Neural cell (in vitro differentiated cells): ENCODE data around the gene QPCT. TPM values are rescaled to one million over a fixed set of nuclear protein-coding genes. Genes with fewer than 3 reads are reported as not detected.

Experiments
- H2AFZ ChIP-seq: fragments of 200-600, 300-800 bp; sonication (generic), shearing (Covaris generic); 2 replicates; pipeline ENCODE4 v1.6.0; 2014; ENCODE audit warnings: low read depth, mild to moderate bottlenecking, antibody characterized with exemption, low read length, moderate library complexity
- H3F3A ChIP-seq: fragments of 200-600 bp; shearing (Covaris generic); 2 replicates; pipeline ENCODE4 v1.6.1; 2016; ENCODE audit warnings: mild to moderate bottlenecking, moderate library complexity, mixed read lengths, antibody characterized with exemption, low read length; ENCODE audit not compliant: insufficient read depth, poor library complexity, severe bottlenecking
- H3K27ac ChIP-seq: fragments of 200-600, 300-800 bp; sonication (generic), shearing (Covaris generic); 2 replicates; pipeline ENCODE4 v1.5.1; 2014; ENCODE audit warnings: mild to moderate bottlenecking, low read length, moderate library complexity
- H3K27me3 ChIP-seq: fragments of 300-800, 200-600 bp; sonication (generic), shearing (Covaris generic); 2 replicates; pipeline ENCODE4 v1.6.0; 2014; ENCODE audit warnings: mild to moderate bottlenecking, low read depth, low read length, moderate library complexity; ENCODE audit not compliant: insufficient read depth
- H3K36me3 ChIP-seq: fragments of 300-800, 200-600 bp; sonication (generic), shearing (Covaris generic); 2 replicates; pipeline ENCODE4 v1.5.1; 2014; ENCODE audit warnings: mild to moderate bottlenecking, antibody characterized with exemption, low read length, moderate library complexity; ENCODE audit not compliant: insufficient read depth
- H3K4me2 ChIP-seq: fragments of 300-800, 200-600 bp; sonication (generic), shearing (Covaris generic); 2 replicates; pipeline ENCODE4 v1.6.0; 2014; ENCODE audit warnings: mild to moderate bottlenecking, low read length
- H3K4me3 ChIP-seq: fragments of 300-800, 200-600 bp; sonication (generic), shearing (Covaris generic); 2 replicates; pipeline ENCODE4 v1.5.1; 2014; ENCODE audit warnings: mild to moderate bottlenecking, low read length, moderate library complexity
- H3K79me2 ChIP-seq: fragments of 200-600 bp; shearing (Covaris generic); replicated peaks from 2 replicates; pipeline ENCODE4 v1.6.0; 2014; ENCODE audit warnings: mild to moderate bottlenecking, low read length, moderate library complexity; ENCODE audit not compliant: insufficient read depth
- H3K9ac ChIP-seq: fragments of 300-800, 200-600 bp; sonication (generic), shearing (Covaris generic); 2 replicates; pipeline ENCODE4 v1.6.1; 2016; ENCODE audit warnings: mild to moderate bottlenecking, low read length, mixed read lengths
- H3K9me2 ChIP-seq: fragments of 200-600 bp; shearing (Covaris generic); 2 replicates; pipeline ENCODE4 v1.6.1; 2016; ENCODE audit warnings: mild to moderate bottlenecking, low read length, mixed read lengths; ENCODE audit not compliant: insufficient read depth
- H3K9me3 ChIP-seq: fragments of 200-600, 300-800 bp; sonication (generic), shearing (Covaris generic); 2 replicates; pipeline ENCODE4 v1.6.1; 2016; ENCODE audit warnings: mild to moderate bottlenecking, mixed run types, low read length, moderate library complexity, mixed read lengths
- H4K20me1 ChIP-seq: fragments of 200-600 bp; shearing (Covaris generic); 2 replicates; pipeline ENCODE4 v1.6.1; 2016; ENCODE audit warnings: mild to moderate bottlenecking, mixed run types; ENCODE audit not compliant: insufficient read depth
- CTCF ChIP-seq: fragments of 450-650 bp; IDR thresholded peaks from 2 replicates; pipeline ENCODE4 v1.5.1; 2014; ENCODE audit warnings: antibody characterized with exemption, mild to moderate bottlenecking, moderate library complexity; ENCODE audit not compliant: poor library complexity, severe bottlenecking
- EP300 ChIP-seq: fragments of 450-650 bp; conservative IDR thresholded peaks from 2 replicates; pipeline ENCODE4 v1.6.1; 2014; ENCODE audit warnings: antibody characterized with exemption, mild to moderate bottlenecking, moderate library complexity; ENCODE audit not compliant: poor library complexity, severe bottlenecking
- EZH2 ChIP-seq: fragments of 200-600, 300-800 bp; shearing (Covaris generic), sonication (generic); IDR thresholded peaks from 2 replicates; pipeline ENCODE4 v1.6.1; 2014; ENCODE audit warnings: antibody characterized with exemption, low read length, borderline replicate concordance, mild to moderate bottlenecking; ENCODE audit not compliant: insufficient read depth, poor library complexity, severe bottlenecking
- MXI1 ChIP-seq: fragments of 450-650 bp; conservative IDR thresholded peaks from 2 replicates; pipeline ENCODE4 v1.6.1; 2014; ENCODE audit warnings: antibody characterized with exemption, mild to moderate bottlenecking; ENCODE audit not compliant: poor library complexity, severe bottlenecking
- POLR2AphosphoS5 ChIP-seq: IDR thresholded peaks from 2 replicates; pipeline ENCODE4 v1.6.1; 2012
- RAD21 ChIP-seq: fragments of 450-650 bp; conservative IDR thresholded peaks from 2 replicates; pipeline ENCODE4 v1.6.1; 2014; ENCODE audit warnings: antibody characterized with exemption, mild to moderate bottlenecking, moderate library complexity
- REST ChIP-seq: IDR thresholded peaks from 2 replicates; pipeline ENCODE4 v1.6.1; 2012; ENCODE audit warnings: borderline replicate concordance
- SMC3 ChIP-seq: fragments of 450-650 bp; conservative IDR thresholded peaks from 2 replicates; pipeline ENCODE4 v1.6.1; 2014; ENCODE audit warnings: antibody characterized with exemption, mild to moderate bottlenecking, moderate library complexity; ENCODE audit not compliant: poor library complexity
- TAF1 ChIP-seq: IDR thresholded peaks from 2 replicates; pipeline ENCODE4 v1.6.1; 2012; ENCODE audit warnings: low read depth
- polyA plus RNA-seq: library from polyadenylated mRNA; depleted of rRNA; stranded (reverse); fragments of >200 nt; gene quantifications from 2 replicates; pipeline ENCODE4 v1.2.3, GENCODE V29; 2014

QPCT gene
- polyA plus RNA-seq, 1 donor from 2014 or later, result 2.3 TPM

- H3K27ac ChIP-seq, result no peak overlapping the region
- no peaks in the 10 kb centered on the region for H3F3A ChIP-seq
- no peak overlapping the region for H3K4me2 ChIP-seq
- no peak for TF ChIP-seq REST
- TF ChIP-seq SMC3, result no peak
- TF ChIP-seq TAF1, result no peak
- no peak for TF ChIP-seq POLR2AphosphoS5
- TF ChIP-seq RAD21, result no peak
- no peak for TF ChIP-seq MXI1
- TF ChIP-seq EP300, result no peak
- no peak for TF ChIP-seq EZH2
- no peak for TF ChIP-seq CTCF
- no peak overlapping the region for H3K4me3 ChIP-seq
- no peaks in the 10 kb centered on the region for H3K9me3 ChIP-seq
- no peak overlapping the region for H2AFZ ChIP-seq
- no peaks in the 10 kb centered on the region for H3K36me3 ChIP-seq
- no peaks in the 10 kb centered on the region for H4K20me1 ChIP-seq
- no peaks in the 10 kb centered on the region for H3K27me3 ChIP-seq
- H3K9ac ChIP-seq, result no peak overlapping the region
- H3K9me2 ChIP-seq, result no peaks in the 10 kb centered on the region
- H3K79me2 ChIP-seq, result no peaks in the 10 kb centered on the region
Observed at GRCh38 chr2:37358466-37358865, 14.0 kb downstream of the QPCT start.

- no peak overlapping the region for H3K27ac ChIP-seq
- H3K4me2 ChIP-seq, result no peak overlapping the region
- H3K9me2 ChIP-seq, result no peaks in the 10 kb centered on the region
- no peak overlapping the region for H3K4me3 ChIP-seq
- H3K9ac ChIP-seq, result no peak overlapping the region
- H4K20me1 ChIP-seq, result no peaks in the 10 kb centered on the region
- H3K9me3 ChIP-seq, result no peaks in the 10 kb centered on the region
- no peak for TF ChIP-seq REST
- TF ChIP-seq EZH2, result no peak
- no peak for TF ChIP-seq RAD21
- no peak for TF ChIP-seq MXI1
- TF ChIP-seq POLR2AphosphoS5, result no peak
- no peak for TF ChIP-seq CTCF
- TF ChIP-seq TAF1, result no peak
- TF ChIP-seq SMC3, result no peak
- TF ChIP-seq EP300, result no peak
- H3K36me3 ChIP-seq, result no peaks in the 10 kb centered on the region
- H3F3A ChIP-seq, result no peaks in the 10 kb centered on the region
- H3K27me3 ChIP-seq, result no peaks in the 10 kb centered on the region
- no peak overlapping the region for H2AFZ ChIP-seq
- H3K79me2 ChIP-seq, result no peaks in the 10 kb centered on the region
Observed at GRCh38 chr2:37361216-37361815, 16.9 kb downstream of the QPCT start.
